Activated naive CD8-positive, alpha-beta T cell treated with anti-CD3 and anti-CD28 coated beads, Interleukin-2, amount 50 U/mL, for 16 hours (primary cell): Measurements from ENCODE around the gene COL5A1.

Source experiments
- DNase-seq: peaks from one replicate; pipeline ENCODE4 v3.0.0-alpha.2; 2020; ENCODE audit warnings: low read depth, low spot score

COL5A1 gene

DNA sequence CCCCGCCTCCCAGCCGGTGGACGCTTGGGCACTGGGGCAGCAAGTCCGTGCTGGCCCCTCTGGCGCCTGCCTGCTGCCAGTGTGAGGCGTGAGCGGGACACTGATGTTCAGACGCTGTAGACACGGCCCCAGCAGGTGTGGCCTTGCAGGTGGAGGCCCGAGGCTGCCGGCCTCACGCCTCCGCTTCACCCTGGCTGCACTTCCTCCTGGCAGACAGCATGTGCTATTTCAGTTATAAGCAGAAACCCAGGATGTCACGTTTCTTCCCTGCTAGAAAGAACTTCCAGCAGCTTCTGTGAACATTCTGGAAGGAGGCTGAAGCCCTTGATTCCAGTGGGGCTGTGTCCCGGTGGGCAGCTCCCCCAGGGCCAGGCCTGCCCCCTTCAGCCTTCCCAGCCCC is 124.2 kb downstream of the COL5A1 start:
- no peak for DNase-seq

DNA sequence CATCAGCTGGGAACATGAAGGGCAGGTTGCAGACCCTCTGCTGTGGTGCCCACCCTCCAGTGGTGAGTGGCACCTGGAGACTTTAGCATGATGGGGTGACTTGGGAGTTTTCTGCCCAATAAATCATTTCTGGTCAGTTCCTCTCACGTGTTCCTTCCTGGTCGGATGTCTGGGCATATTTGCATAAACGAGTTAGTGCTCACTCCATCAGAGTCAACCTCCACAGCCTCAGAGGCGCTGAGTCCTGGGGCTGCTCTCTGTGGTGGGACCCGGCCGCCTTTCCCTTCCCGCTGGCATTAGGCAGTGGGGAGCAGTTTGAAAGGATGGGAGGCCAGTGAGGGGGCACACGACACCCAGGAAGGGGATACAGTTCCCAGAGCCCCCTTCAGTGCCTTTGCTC is 125.0 kb downstream of the COL5A1 start:
- no peak for DNase-seq

DNA sequence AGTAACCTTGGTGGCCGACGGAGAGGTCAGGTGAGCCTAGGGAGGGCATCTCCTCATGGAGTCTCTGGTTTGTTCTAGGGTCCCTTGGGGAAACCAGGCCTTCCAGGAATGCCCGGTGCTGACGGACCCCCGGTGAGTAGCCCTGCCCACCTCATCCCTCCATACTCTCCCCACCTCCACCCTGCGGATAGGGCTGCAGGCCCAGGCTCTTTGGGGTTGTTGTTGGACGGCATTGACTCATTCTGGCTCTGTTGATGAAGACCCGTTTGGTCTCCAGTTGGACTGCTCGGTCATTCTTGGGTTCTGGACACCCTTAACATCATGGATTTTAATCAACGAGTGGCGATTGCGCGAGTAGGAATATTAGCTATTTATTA is 126.7 kb downstream of the COL5A1 start:
- no peak for DNase-seq

- DNase-seq = no peak
These were observed 127.2 kb downstream of the COL5A1 start for GRCh38 chr9:134768709-134769351.

DNA sequence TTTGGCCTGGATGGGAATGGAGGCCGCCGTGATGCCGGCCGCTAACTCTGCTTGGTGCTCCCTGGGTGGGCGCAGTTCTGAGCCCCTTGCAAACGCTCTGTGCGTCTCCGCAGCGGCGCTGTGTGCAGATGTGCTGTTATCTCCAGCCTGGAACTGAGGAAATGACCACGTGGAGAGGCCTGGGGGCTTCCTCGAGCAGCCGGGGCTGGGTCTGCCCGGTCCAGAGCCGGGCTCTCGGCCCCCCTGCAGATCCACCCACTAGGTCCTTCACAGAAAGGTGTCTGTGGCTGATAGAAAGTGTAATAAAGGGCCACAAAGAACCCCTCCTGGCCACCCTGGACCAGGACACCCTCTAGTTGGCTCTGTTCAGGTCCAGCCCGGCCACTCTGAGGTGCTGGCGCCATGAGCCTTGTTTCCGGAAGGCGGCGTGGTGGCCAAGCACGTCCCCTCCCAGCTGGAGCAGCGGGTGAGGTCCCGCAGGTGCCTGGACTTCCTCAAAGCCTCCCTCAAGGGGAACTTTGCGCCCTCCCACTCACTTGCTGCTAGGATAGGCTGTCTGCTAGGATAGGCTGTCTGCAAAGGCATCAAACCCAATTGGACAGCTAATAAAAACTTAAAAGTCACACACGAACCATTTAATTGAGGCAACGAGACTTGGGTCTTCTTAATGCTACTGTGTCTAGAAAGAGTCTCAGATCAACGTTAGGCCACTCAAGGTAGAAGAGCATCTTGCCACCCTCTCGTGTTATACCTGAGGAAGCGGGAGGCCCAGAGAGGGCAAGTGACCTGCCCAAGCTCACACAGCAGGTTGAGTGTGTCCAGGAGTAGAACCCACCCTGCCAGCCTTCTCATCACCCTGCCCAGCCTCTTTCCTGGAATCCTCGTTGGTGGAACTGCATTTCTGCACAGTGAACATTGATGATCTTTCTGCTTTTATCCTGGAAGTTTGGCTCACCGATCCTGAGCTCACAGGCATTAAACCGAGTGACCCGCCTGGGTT is 129.7 kb downstream of the COL5A1 start:
- no peak for DNase-seq

DNA sequence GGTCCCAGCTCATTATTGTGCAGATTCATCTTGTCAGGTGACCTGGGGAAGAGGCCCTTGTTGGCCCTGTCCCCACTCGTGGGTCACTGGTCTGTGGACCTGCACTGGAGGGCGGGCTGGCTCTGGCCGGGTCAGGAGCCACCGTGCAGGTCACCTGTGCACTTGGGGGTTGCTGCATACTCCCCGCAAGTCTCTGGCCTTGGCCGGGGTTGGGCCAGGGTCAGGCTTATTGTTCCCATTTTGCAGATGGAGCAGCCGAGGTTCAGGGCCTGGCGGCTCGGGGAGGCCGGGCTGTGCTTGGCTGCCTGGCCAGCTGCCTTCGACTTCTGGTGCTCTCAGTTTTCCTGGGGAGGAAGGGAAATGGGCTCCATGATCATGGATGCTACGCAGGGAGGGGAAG is 130.7 kb downstream of the COL5A1 start:
- no peak for DNase-seq

- DNase-seq = no peak
These were observed 132.2 kb downstream of the COL5A1 start for GRCh38 chr9:134773842-134774241.

- no peak for DNase-seq
These were observed 132.8 kb downstream of the COL5A1 start for GRCh38 chr9:134774410-134774809.

DNA sequence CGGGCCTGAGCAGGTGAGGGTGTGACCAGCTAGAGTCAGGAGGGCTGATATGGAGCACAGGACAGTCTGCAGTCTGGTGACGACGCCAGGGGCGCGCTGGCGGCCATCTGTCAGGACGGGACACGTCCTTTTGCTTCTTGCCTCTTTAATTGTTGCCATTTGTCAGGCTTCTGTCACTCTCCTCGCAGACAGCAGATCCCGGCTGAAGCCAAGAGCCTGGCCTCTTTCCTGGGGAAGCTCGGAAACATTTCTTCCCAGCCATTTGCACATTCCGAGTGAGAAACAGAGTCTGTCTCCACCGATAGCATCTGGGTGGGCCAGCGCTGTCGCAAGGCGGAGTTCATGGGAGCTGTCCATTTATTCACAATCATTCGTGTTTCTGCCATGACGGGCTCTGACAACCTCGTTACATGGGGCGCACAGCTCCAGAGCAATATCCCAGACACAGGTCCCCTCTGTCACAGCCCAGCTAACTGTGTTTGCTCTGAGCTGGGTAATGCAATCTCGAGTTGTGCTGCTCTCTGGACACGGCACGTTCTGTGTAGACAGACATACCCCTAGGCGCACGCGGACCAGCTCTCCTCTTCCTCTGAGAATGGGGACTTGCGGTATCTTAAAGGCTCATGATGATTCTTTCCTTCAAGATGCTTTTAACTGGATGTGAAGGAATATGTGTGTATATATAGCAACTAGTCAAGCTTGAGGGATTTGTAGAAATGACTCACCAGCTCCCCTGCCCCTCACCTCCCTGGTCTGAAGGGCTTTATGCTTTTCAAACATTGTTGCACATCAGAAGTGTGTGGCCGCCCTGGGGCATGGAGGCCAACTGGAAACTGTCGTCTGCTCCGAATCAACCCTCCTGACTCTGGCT is 133.7 kb downstream of the COL5A1 start:
- DNase-seq = no peak

GRCh38 chr9:134776080-134776796 is 134.6 kb downstream of the COL5A1 start:
- DNase-seq = no peak

DNA sequence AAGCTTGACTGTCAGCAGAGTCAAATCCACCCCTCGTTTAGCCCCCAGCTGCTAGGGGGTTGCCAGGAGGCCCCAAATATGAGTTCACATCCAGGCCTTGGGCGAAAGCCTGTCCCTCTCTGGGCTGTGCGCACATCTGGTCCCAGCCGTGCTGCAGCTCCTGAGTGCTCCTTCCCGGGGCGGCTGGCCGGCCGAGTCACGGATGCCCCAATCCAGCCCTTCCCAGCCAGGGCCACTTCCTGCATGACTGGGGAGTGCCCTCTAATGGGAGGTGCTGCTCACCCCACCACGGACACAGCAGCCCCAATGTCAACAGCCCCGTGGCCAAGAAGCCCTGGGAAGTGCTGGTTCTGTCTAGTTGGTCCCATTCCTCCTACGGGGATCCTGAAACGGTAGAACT is 135.6 kb downstream of the COL5A1 start:
- DNase-seq = no peak

DNA sequence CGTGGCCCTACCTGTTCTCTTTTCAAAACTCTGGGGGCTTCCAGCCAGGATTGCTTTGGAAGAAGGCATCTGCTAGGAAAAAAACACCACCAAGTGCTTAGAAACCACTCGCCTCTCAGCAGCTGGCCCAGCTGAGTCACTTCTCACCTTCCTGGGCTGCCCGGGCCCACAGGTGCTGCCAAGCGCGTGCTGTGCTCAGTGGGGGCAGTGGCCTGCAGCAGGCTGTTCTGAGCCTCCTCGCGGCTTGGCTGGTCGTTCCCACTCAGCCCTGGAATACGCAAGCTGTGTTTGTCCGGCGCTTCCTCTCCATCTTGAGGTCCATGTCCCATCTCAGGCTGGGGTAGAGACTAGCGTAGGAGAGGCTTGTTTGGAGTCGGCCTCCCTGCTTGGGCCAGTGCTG is 136.6 kb downstream of the COL5A1 start:
- DNase-seq = no peak

GRCh38 chr9:134778841-134779411 is 137.3 kb downstream of the COL5A1 start:
- DNase-seq = no peak

DNA sequence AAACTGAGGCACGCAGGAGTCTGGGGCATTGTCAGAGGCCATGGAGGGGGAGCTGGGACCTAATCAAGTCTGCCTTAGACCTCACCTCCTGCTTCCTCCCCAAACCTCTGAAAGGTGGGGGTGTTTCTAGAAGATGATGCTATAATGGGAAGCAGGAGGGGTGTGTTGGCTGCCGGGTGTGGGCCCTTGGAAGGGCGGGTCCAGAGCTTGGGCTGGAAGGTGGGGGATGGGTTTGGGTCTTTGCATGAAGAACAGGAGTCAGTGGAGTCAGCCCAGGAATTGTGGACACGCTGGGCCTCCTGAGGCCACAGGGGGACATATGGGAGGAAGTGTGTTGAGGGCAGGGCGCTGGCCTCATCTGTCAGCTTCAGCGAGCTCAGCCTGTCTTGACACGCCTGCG is 138.0 kb downstream of the COL5A1 start:
- DNase-seq = no peak

GRCh38 chr9:134781591-134782302 is 140.1 kb downstream of the COL5A1 start:
- no peak for DNase-seq

GRCh38 chr9:134782921-134783698 is 141.5 kb downstream of the COL5A1 start:
- no peak for DNase-seq

DNA sequence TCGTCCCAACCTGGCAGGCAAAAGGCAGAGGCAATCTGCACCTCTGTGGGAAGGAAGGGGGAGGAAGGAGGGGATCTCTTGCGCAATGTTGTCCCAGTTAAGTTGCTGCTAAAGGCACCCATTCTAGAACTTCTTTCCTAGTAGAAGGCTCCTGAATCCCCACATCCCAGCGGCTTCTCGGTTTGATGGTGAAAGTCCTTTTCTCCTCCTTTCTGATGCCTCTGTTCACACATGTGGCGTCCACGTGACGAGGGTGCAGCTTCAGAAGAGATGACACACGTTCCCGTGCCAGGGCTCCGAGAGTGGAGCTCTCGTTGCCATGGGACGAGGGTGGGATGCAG is 142.1 kb downstream of the COL5A1 start:
- DNase-seq = no peak

DNA sequence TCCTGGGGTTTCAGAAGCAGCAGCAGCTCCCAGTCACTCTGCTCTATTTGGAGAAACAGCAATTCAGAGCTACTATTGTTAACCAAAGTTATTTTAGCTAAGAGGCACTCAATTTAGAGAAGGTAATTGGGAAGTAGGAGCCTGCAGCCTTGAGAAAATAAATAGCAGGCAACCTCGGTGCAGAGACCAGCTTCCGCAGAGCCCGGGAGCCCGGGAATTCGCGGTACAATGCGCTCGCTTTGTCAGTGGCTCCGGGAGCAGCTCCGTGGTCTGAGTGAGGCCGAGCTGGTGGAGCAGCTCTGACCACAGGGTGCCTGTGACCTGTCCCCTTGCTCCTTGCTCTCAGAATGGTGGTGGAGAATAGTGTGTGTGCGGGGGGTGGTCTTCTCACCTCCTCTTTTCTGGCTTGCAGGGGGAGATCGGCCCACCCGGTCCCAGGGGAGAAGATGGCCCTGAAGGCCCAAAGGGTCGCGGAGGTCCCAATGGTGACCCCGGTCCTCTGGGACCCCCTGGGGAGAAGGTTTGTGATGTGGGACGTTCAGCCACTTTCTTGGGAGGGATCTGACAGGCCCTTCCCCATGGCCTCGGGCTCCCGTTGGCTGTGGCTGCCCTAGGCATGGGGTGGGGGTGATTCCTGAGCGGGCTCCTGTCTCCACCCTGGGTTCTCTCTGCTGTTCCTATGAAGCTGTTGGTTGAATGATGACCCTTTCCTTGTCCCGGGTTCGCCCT is 143.1 kb downstream of the COL5A1 start:
- DNase-seq = no peak
